Thyroid gland (tissue), 4 donors: Measurements from ENCODE around the gene ECSIT. TPM values are rescaled to one million over a fixed set of nuclear protein-coding genes. Genes with fewer than 3 reads are reported as not detected.

Source experiments
- DNase-seq, 2 donors: peaks; one replicate each; pipeline ENCODE4 v3.0.0-alpha.2; 2019
- H3K27ac ChIP-seq, 3 donors: fragments of 200-600 bp; sonication (generic); 1 replicate in 2 of 3; 2 replicates in 1 of 3; pipeline ENCODE4 v1.5.1; 2016 to 2019; ENCODE audit warnings: mild to moderate bottlenecking in 1 of 3, moderate library complexity in 1 of 3
- H3K27me3 ChIP-seq: fragments of 200-600 bp; sonication (generic); one replicate; pipeline ENCODE4 v1.5.1; 2019
- H3K36me3 ChIP-seq, 2 donors: fragments of 200-600 bp; sonication (generic); one replicate each; pipeline ENCODE4 v1.5.1; 2016 to 2019
- H3K4me1 ChIP-seq, 2 donors: fragments of 200-600 bp; sonication (generic); one replicate each; pipeline ENCODE4 v1.5.1; 2017 to 2019
- H3K4me3 ChIP-seq, 3 donors: fragments of 200-600 bp; sonication (generic); replicated peaks in 1 of 3; 1 replicate in 2 of 3; 2 replicates in 1 of 3; pipeline ENCODE4 v1.5.1; 2016; ENCODE audit warnings: mild to moderate bottlenecking in 1 of 3
- H3K9me3 ChIP-seq: fragments of 200-600 bp; sonication (generic); one replicate; pipeline ENCODE4 v1.5.1; 2017
- CTCF ChIP-seq, 6 experiments: fragments of 200-600 bp in 3 of 6; fragments of 450-650 bp in 3 of 6; sonication (generic) in 3 of 6; IDR thresholded peaks; one replicate each; pipeline ENCODE4 v1.5.1; 2016 to 2019; ENCODE audit warnings: antibody characterized with exemption in 6 of 6, mild to moderate bottlenecking in 2 of 6, inconsistent platforms in 1 of 6, moderate library complexity in 1 of 6
- POLR2A ChIP-seq, 2 donors: fragments of 450-650 bp; IDR thresholded peaks; one replicate each; pipeline ENCODE4 v1.6.1; 2017; ENCODE audit warnings: antibody characterized with exemption in 2 of 2, mild to moderate bottlenecking in 2 of 2, moderate library complexity in 1 of 2
- WGBS, 2 donors: methylation state at CpG; one replicate each; pipeline ENCODE4 v1.1.5; 2017; 5-methylcytosine and 5-hydroxymethylcytosine counted together
- intact Hi-C: fragments of 100-400 bp; cut with DNase I; formaldehyde crosslinking; loops from one replicate; pipeline ENCODE4 v1.15.1; 2023
- total RNA-seq, 4 donors: library from RNA; depleted of rRNA; stranded (reverse); fragments of >200 nt; gene quantifications; one replicate each; pipeline ENCODE4 v1.2.3, GENCODE V29; 2016

Gene ECSIT
- total RNA-seq, 4 donors from 2014 or later: 36.5 to 77.5 (median 68.9) TPM

GRCh38 chr19:11495481-11495880, 33.5 kb downstream of the ECSIT start:
- H3K4me1 ChIP-seq: no peaks in the 10 kb centered on the region
- H3K36me3 ChIP-seq: peaks cover 19 to 23% of the 10 kb centered on the region in 2 donors
- no peak for DNase-seq
- no peaks in the 10 kb centered on the region for H3K9me3 ChIP-seq
- intact Hi-C loops: loop anchor here (10.0 kb wide), 1 partner anchor 89 kb away; no protein-coding TSS in a partner anchor
- no peak overlapping the region for H3K27ac ChIP-seq
- H3K4me3 ChIP-seq: no peak overlapping the region
- TF ChIP-seq CTCF (IDR thresholded peaks at IDR 0.05): no peak
- TF ChIP-seq POLR2A (IDR thresholded peaks at IDR 0.05): no peak
- H3K27me3 ChIP-seq: no peaks in the 10 kb centered on the region
- 90 to 93% methylated on average over 7 to 10 of the region's 10 CpGs for WGBS, 2 donors

- H3K27ac ChIP-seq: no peak overlapping the region
- intact Hi-C loops: loop anchor here (10.0 kb wide), 1 partner anchor 90 kb away; no protein-coding TSS in a partner anchor
- TF ChIP-seq CTCF (IDR thresholded peaks at IDR 0.05) (no peak), POLR2A (IDR thresholded peaks at IDR 0.05) (no peak)
- no peaks in the 10 kb centered on the region for H3K27me3 ChIP-seq
- no peak for DNase-seq
- H3K4me3 ChIP-seq: no peak overlapping the region
- peaks cover 19 to 23% of the 10 kb centered on the region in 2 donors for H3K36me3 ChIP-seq
- no peaks in the 10 kb centered on the region for H3K9me3 ChIP-seq
- H3K4me1 ChIP-seq: no peaks in the 10 kb centered on the region
- WGBS, 2 donors: 91% methylated on average over 25 to 27 of the region's 27 CpGs
Observed at GRCh38 chr19:11494634-11495285, 34.2 kb downstream of the ECSIT start.

GRCh38 chr19:11489378-11489777, 39.6 kb downstream of the ECSIT start:
- no peaks in the 10 kb centered on the region for H3K27me3 ChIP-seq
- WGBS, 2 donors: 92 to 96% methylated on average over 7 of the region's 7 CpGs
- H3K27ac ChIP-seq: no peak overlapping the region
- H3K4me3 ChIP-seq: no peak overlapping the region
- no peaks in the 10 kb centered on the region for H3K4me1 ChIP-seq
- no peak for DNase-seq
- intact Hi-C loops: no loop called here
- no peaks in the 10 kb centered on the region for H3K9me3 ChIP-seq
- TF ChIP-seq POLR2A (IDR thresholded peaks at IDR 0.05) (no peak), CTCF (IDR thresholded peaks at IDR 0.05) (no peak)
- peaks cover 6 to 16% of the 10 kb centered on the region in 2 donors for H3K36me3 ChIP-seq

- peaks cover 5% of the 10 kb centered on the region for H3K27me3 ChIP-seq
- intact Hi-C loops: no loop called here
- H3K27ac ChIP-seq: no peak overlapping the region
- H3K4me3 ChIP-seq: no peak overlapping the region
- TF ChIP-seq POLR2A (IDR thresholded peaks at IDR 0.05) (no peak), CTCF (IDR thresholded peaks at IDR 0.05) (no peak)
- H3K36me3 ChIP-seq: peaks cover 7 to 20% of the 10 kb centered on the region in 2 donors
- peaks cover 0 to 13% of the 10 kb centered on the region in 2 donors for H3K4me1 ChIP-seq
- H3K9me3 ChIP-seq: no peaks in the 10 kb centered on the region
- 88 to 92% methylated on average over 28 to 32 of the region's 45 CpGs for WGBS, 2 donors
- no peak for DNase-seq
Observed at GRCh38 chr19:11486661-11487503, 42.1 kb downstream of the ECSIT start.
